WTC11 (cell line): ENCODE data around the gene EVC.

ENCODE experiments used
- ATF2 ChIP-seq: sonication (generic); formaldehyde crosslinking; IDR thresholded peaks from 2 replicates; pipeline ENCODE4 v1.8.1; 2022; ENCODE audit warnings: low read depth, missing genetic modification reagents, borderline replicate concordance
- CBFB ChIP-seq: sonication (generic); formaldehyde crosslinking; IDR thresholded peaks from 2 replicates; pipeline ENCODE4 v1.8.1; 2022; ENCODE audit warnings: mild to moderate bottlenecking, low read depth, missing genetic modification reagents
- CDX4 ChIP-seq: fragments of 250-450 bp; sonication (Bioruptor Pico); IDR thresholded peaks from 2 replicates; pipeline ENCODE4 v1.9.0; 2021; ENCODE audit warnings: moderate library complexity, mild to moderate bottlenecking, inconsistent platforms, borderline replicate concordance
- CTCF ChIP-seq: fragments of 200-600 bp; IDR thresholded peaks from 2 replicates; pipeline ENCODE4 v1.8.0; 2022; ENCODE audit warnings: antibody characterized with exemption
- ELF4 ChIP-seq: sonication (generic); formaldehyde crosslinking; IDR thresholded peaks from 2 replicates; pipeline ENCODE4 v1.8.1; 2022; ENCODE audit warnings: low read depth, mild to moderate bottlenecking, moderate library complexity, missing genetic modification reagents
- GABPB1 ChIP-seq: sonication (generic); formaldehyde crosslinking; IDR thresholded peaks from 2 replicates; pipeline ENCODE4 v1.8.1; 2023; ENCODE audit warnings: mild to moderate bottlenecking, missing genetic modification reagents
- GRHL2 ChIP-seq: fragments of 250-450 bp; sonication (Bioruptor Pico); IDR thresholded peaks from 2 replicates; pipeline ENCODE4 v1.8.0; 2022; ENCODE audit warnings: mild to moderate bottlenecking, moderate library complexity; ENCODE audit not compliant: insufficient replicate concordance, severe bottlenecking
- KAT7 ChIP-seq: sonication (generic); formaldehyde crosslinking; IDR thresholded peaks from 2 replicates; pipeline ENCODE4 v1.8.1; 2023; ENCODE audit warnings: missing genetic modification reagents, mild to moderate bottlenecking, borderline replicate concordance
- MYBL2 ChIP-seq: sonication (generic); formaldehyde crosslinking; IDR thresholded peaks from 2 replicates; pipeline ENCODE4 v1.8.1; 2023; ENCODE audit warnings: mild to moderate bottlenecking, moderate library complexity, missing genetic modification reagents
- NFE2L1 ChIP-seq: sonication (generic); formaldehyde crosslinking; IDR thresholded peaks from 2 replicates; pipeline ENCODE4 v1.8.1; 2023; ENCODE audit warnings: missing genetic modification reagents
- SP1 ChIP-seq: sonication (generic); formaldehyde crosslinking; conservative IDR thresholded peaks from 2 replicates; pipeline ENCODE4 v1.8.1; 2022; ENCODE audit warnings: missing genetic modification reagents
- TCF7 ChIP-seq: sonication (generic); formaldehyde crosslinking; IDR thresholded peaks from 2 replicates; pipeline ENCODE4 v1.8.0; 2022; ENCODE audit warnings: mild to moderate bottlenecking, low read depth, missing genetic modification reagents, moderate library complexity
- ZNF138 ChIP-seq: sonication (generic); formaldehyde crosslinking; conservative IDR thresholded peaks from 2 replicates; pipeline ENCODE4 v1.8.1; 2022; ENCODE audit warnings: mild to moderate bottlenecking, moderate library complexity, missing genetic modification reagents

GRCh38 chr4:5783486-5783885, 72.5 kb downstream of the EVC start:
- no peak for TF ChIP-seq MYBL2
- TF ChIP-seq CTCF = no peak
- no peak for TF ChIP-seq TCF7 (CRISPR knock-in tag)
- TF ChIP-seq NFE2L1 (CRISPR knock-in tag) = no peak
- TF ChIP-seq KAT7 (CRISPR knock-in tag) = no peak
- no peak for TF ChIP-seq CBFB (CRISPR knock-in tag)
- TF ChIP-seq ATF2 (CRISPR knock-in tag) = no peak
- no peak for TF ChIP-seq SP1 (CRISPR knock-in tag)
- TF ChIP-seq ZNF138 = no peak
- TF ChIP-seq CDX4 = no peak
- TF ChIP-seq ELF4 (CRISPR knock-in tag) = no peak
- TF ChIP-seq GRHL2 (CRISPR knock-in tag) = no peak
- no peak for TF ChIP-seq GABPB1 (CRISPR knock-in tag)
